Stomach (tissue), 9 donors: ENCODE results near the gene OMA1. TPM values are rescaled to one million over a fixed set of nuclear protein-coding genes. Genes with fewer than 3 reads are reported as not detected.

Source experiments
- DNase-seq, 2 donors: peaks; one replicate each; pipeline versions ENCODE4 v3.0.0 to v3.0.0-alpha.2; 2013 to 2019
- H3K27ac ChIP-seq, 5 donors: fragments of 200-600 bp in 4 of 5; sonication (generic) in 4 of 5; one replicate each; pipeline ENCODE4 v1.5.1; 2013 to 2019; ENCODE audit warnings: mild to moderate bottlenecking in 1 of 5, moderate library complexity in 1 of 5
- H3K27me3 ChIP-seq, 3 donors: fragments of 200-600 bp; sonication (generic); one replicate each; pipeline ENCODE4 v1.5.1; 2017 to 2019; ENCODE audit warnings: mixed run types in 1 of 3
- H3K36me3 ChIP-seq, 4 donors: fragments of 200-600 bp; sonication (generic); 1 replicate in 3 of 4; 2 replicates in 1 of 4; pipeline ENCODE4 v1.5.1; 2016 to 2019
- H3K4me1 ChIP-seq, 4 donors: fragments of 200-600 bp; sonication (generic); one replicate each; pipeline ENCODE4 v1.5.1; 2016 to 2019
- H3K4me3 ChIP-seq, 4 donors: fragments of 200-600 bp; sonication (generic) in 3 of 4; one replicate each; pipeline ENCODE4 v1.5.1; 2016 to 2019; ENCODE audit warnings: mild to moderate bottlenecking in 1 of 4
- H3K9me3 ChIP-seq, 4 donors: fragments of 200-600 bp; sonication (generic); one replicate each; pipeline ENCODE4 v1.5.1; 2016 to 2019
- CTCF ChIP-seq, 7 experiments: fragments of 450-650 bp in 4 of 7; fragments of 200-600 bp in 3 of 7; sonication (generic) in 3 of 7; IDR thresholded peaks; one replicate each; pipeline ENCODE4 v1.5.1; 2016 to 2019; ENCODE audit warnings: antibody characterized with exemption in 7 of 7, control low read depth in 2 of 7, mild to moderate bottlenecking in 1 of 7
- EP300 ChIP-seq: sonication (generic); formaldehyde crosslinking; IDR thresholded peaks from one replicate; pipeline ENCODE4 v1.6.1; 2017; ENCODE audit warnings: antibody characterized with exemption
- POLR2A ChIP-seq, 4 donors: fragments of 450-650 bp; IDR thresholded peaks; one replicate each; pipeline ENCODE4 v1.6.1; 2016; ENCODE audit warnings: antibody characterized with exemption in 4 of 4, control low read depth in 2 of 4, mild to moderate bottlenecking in 1 of 4, moderate library complexity in 1 of 4
- POLR2AphosphoS5 ChIP-seq, 3 donors: sonication (generic); formaldehyde crosslinking; IDR thresholded peaks; one replicate each; pipeline ENCODE4 v1.6.1; 2016; ENCODE audit warnings: antibody characterized with exemption in 3 of 3
- WGBS, 5 donors: extraction: QIAGEN DNeasy Blood & Tissue Kit in 3 of 5; methylation state at CpG; one replicate each; pipeline versions ENCODE4 v1.1.5 to v1.1.7; 2013 to 2018; 5-methylcytosine and 5-hydroxymethylcytosine counted together
- intact Hi-C: fragments of 100-400 bp; cut with DNase I; formaldehyde crosslinking; loops from one replicate; pipeline ENCODE4 v1.15.1; 2023; ENCODE audit warnings: low total_unique reads
- polyA plus RNA-seq, 3 donors: library from polyadenylated mRNA; stranded (reverse); fragments of 200-250 nt; gene quantifications; one replicate each; pipeline ENCODE4 v1.2.3, GENCODE V29; 2013
- total RNA-seq, 5 donors: library from RNA; depleted of rRNA; stranded (reverse); fragments of >200 nt; gene quantifications; one replicate each; pipeline versions ENCODE4 v1.1.0 to v1.2.3, GENCODE V29; 2014 to 2016
- donor health status: healthy with polysubstance abuse.
- donor health status: Bipolar disorder and iron deficiency.
- donor health status: healthy.

The OMA1 gene
- total and polyA plus RNA-seq, 8 donors: 5.8 to 55.8 (median 19.7) TPM

DNA sequence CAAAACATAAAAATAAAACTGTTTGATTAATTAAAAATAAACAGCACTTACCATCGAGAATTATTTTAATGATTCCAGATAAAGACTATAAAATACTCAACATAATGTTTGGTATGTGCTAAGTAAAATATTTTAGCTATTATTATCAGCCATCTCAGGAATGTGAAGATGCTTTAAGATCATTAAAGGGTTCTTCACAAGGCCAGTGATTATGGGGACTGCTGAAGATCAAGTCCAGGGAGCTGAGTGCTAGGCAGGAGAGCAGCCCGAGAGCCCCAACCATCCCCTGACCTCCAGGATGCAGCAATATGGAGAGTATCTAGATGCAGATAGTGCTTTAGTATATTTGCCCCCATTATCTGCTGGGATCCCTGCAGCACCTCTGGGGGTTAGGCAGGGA is 35.1 kb upstream of the OMA1 start:
- intact Hi-C loops: no loop called here
- no peaks in the 10 kb centered on the region for H3K36me3 ChIP-seq
- no peaks in the 10 kb centered on the region for H3K9me3 ChIP-seq
- no peak overlapping the region for H3K27ac ChIP-seq
- no peak for DNase-seq
- no peak overlapping the region for H3K4me3 ChIP-seq
- 80 to 86% (median 85%) methylated on average over 2 of the region's 2 CpGs for WGBS, 5 donors
- no peak for TF ChIP-seq CTCF (IDR thresholded peaks at IDR 0.05)
- TF ChIP-seq POLR2A (IDR thresholded peaks at IDR 0.05): no peak
- no peak for TF ChIP-seq POLR2AphosphoS5 (IDR thresholded peaks at IDR 0.05)
- TF ChIP-seq EP300: no peak
- peaks cover 0 to 10% (median 6%) of the 10 kb centered on the region in 3 donors for H3K27me3 ChIP-seq
- peaks cover 15 to 45% (median 31%) of the 10 kb centered on the region in 4 donors for H3K4me1 ChIP-seq

GRCh38 chr1:58580186-58580585 is 33.7 kb upstream of the OMA1 start:
- Histone ChIP-seq H3K4me3 (no peak overlapping the region), H3K27me3 (peaks cover 0 to 24% (median 16%) of the 10 kb centered on the region in 3 donors), H3K9me3 (no peaks in the 10 kb centered on the region), H3K36me3 (no peaks in the 10 kb centered on the region), H3K4me1 (peaks cover 16 to 54% (median 39%) of the 10 kb centered on the region in 4 donors), H3K27ac (no peak overlapping the region)
- 21 to 48% (median 44%) methylated on average over 1 of the region's 1 CpG for WGBS, 5 donors
- TF ChIP-seq POLR2A (IDR thresholded peaks at IDR 0.05): no peak
- no peak for TF ChIP-seq EP300
- no peak for TF ChIP-seq POLR2AphosphoS5 (IDR thresholded peaks at IDR 0.05)
- TF ChIP-seq CTCF (IDR thresholded peaks at IDR 0.05): no peak
- DNase-seq: no peak
- intact Hi-C loops: no loop called here

- 8 to 21% (median 18%) methylated on average over 3 of the region's 3 CpGs for WGBS, 5 donors
- H3K27ac ChIP-seq: peak overlapping the region; percentile 71 to 86 (median 83)
These were observed 31.1 kb upstream of the OMA1 start for GRCh38 chr1:58577654-58578030.

More at GRCh38 chr1:58577654-58578030, 31.1 kb upstream of the OMA1 start:
- Histone ChIP-seq H3K27me3 (peaks cover 0 to 32% (median 16%) of the 10 kb centered on the region in 3 donors), H3K4me1 (peaks cover 12 to 53% (median 24%) of the 10 kb centered on the region in 4 donors), H3K4me3 (peak overlapping the region; percentile 41 to 58 (median 46)), H3K36me3 (no peaks in the 10 kb centered on the region), H3K9me3 (no peaks in the 10 kb centered on the region)
- no peak for DNase-seq
- intact Hi-C loops: no loop called here
- TF ChIP-seq EP300 (no peak), POLR2A (IDR thresholded peaks at IDR 0.05) (no peak), CTCF (IDR thresholded peaks at IDR 0.05) (no peak), POLR2AphosphoS5 (IDR thresholded peaks at IDR 0.05) (no peak)
